HG02571 (cell line): Measurements from ENCODE around the gene MARCHF3.
"Not testable (repeated sequence)": the region's sequence is repeated elsewhere in the genome, so short reads cannot be mapped to it uniquely, and the experiment has no call there.

ENCODE experiments used
- ATAC-seq: cut with Tn5 transposase; IDR thresholded peaks from one replicate; pipeline ENCODE4 v1.9.1; 2021; ENCODE audit warnings: mild to moderate bottlenecking, moderate library complexity; ENCODE audit not compliant: unreplicated experiment

Gene MARCHF3

DNA sequence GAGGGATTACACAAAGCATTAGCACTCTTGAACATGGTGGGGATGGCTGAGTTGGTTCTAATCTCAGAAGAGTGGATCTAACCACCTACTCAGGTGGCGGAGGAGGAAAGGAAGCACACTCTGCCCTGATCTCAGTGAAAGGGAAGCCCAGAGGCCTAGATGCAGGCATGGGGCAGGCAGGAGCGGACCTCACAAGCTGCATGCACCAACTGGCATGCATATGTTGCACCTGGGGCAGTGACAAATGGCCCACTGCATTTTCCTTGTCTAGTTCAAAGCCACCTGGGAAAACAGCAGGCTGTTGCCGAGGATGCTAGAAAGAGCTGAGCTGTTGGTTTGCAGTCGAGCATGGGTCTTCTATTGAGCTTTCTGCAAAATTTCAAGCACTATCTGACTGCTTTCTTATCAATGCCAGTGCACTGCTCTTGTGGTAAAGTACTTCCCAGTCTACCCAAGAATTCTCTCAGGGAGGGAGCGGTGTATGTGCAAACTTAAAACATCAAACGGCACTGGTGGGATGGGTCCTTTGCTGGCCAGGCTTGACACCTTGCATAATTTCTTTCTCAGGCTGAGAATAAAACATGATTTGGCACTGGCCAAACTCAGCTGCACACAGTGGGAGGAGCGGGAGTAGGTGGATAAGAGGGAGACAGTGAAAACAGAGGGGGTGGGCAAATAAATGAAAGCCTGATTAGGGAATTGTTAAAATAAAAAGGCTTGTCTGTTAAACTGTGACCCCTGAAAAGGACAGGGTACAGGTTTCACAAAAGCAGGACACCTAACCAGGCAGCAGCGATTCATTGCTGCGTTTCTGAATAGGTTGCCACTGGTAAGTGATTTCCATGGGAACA lies 108.9 kb downstream of the MARCHF3 start:
- no peak for ATAC-seq

GRCh38 chr5:126920291-126920690 lies 110.1 kb downstream of the MARCHF3 start:
- ATAC-seq, result no peak

- no peak for ATAC-seq
These were observed 110.8 kb downstream of the MARCHF3 start for GRCh38 chr5:126919566-126919965.

- ATAC-seq, result no peak
These were observed 111.8 kb downstream of the MARCHF3 start for GRCh38 chr5:126918615-126918957.

DNA sequence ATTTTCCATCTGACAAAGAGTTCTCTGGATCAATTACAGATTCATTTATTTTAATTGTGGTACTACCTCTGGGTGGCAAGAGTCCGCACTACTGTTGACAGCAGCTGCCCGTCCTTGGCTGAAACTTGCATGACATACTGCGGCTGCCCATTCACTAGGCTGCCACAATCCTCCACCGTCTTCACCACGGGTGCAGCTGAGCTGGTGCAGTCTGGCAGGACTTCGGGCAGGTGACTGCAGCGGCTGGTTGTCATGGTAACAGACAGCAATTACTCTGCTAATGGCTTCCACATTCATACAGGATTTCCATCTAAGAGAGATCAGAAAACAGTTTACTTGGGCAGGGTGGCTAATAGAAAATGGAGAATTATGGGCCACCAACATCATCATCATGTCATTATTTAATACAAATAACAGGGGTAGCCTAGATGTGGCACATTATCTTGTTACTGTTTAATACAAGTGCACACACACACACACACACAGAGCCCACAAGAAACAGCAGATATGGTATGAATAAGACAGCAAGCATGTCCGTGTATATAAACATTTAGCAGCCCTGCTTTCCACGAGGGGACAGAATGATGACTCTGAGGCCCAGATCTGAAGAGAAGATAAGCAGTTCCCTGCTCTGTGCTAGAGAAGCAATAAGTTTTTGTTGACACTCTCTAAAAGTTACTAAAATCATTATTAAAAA lies 112.3 kb downstream of the MARCHF3 start:
- no peak for ATAC-seq

DNA sequence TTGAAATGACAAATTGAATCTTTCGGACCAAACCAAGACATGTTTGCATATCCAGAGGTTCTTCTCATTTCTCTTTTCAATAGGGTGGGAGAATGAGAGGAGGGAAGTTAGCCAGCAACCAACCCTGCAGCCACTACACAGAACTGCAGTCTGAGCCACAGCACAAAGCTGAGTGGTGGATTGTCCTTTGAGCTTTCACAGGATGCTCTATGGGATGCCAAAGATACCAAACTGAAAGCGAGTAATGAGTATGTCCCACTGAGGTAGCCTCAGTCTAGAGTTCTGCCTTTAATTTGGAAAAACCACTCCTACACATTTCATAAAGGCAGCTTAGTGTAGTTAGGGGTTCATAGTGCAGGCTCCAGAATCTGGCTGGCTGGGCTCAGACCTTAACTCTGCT lies 114.9 kb downstream of the MARCHF3 start:
- no peak for ATAC-seq

DNA sequence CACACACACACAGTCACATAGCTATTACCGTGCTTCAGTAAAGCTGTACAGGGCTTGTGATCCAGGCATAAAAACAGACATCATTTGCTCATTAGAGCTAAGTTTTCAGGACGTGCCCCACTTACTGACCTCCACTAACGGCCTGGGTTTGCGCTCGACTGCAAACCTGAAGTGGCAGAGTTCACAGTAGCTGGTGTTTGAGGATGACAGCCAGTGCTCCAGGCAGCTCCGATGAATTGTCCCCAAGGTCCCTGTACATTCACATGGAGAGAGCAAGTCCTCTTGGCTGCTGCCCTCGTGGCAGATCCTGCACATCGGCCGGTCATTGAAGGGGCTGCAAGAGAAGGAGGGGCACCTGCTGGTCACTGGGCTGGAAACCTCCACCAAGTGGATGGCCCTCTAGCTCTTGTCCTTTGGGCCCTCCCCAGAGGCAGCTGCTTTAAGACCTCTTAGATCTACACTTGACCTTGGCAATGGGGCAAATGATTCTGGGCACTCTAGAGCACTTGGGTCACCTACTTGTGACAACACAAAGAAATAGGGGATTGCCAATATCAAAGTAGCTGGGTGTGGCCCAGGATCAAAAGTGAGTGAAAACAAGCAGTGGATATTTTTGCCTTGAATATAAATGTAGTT lies 115.4 kb downstream of the MARCHF3 start:
- no peak for ATAC-seq

DNA sequence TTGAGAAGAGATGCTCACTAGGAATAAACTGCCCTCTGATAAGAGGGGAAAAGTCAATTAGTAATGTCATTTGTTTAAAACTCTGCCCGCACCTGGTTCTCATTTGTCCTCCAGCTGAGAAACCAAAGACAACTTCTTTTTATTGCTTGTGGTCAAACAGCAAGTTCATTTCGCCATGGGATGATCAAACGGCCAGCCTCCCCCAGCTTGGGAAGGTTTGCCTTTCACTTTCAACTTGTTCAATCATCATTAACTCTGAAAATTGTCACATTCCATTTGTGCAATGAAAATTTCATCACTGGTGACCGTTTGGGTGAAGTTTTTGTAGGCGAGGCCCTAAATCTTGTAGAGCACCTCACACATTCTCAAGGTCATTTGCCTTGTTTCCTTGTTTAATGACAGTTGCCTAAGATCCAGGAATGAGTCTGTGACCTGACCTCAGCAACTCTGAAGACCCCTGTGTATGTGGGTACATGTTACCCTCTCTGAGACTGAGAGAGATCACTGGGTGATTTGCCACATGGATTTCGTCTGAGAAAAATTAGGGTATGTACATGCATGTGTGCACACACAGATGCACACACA lies 117.7 kb downstream of the MARCHF3 start:
- no peak for ATAC-seq

- no peak for ATAC-seq
These were observed 118.4 kb downstream of the MARCHF3 start for GRCh38 chr5:126911986-126912385.

GRCh38 chr5:126909856-126910255 lies 120.5 kb downstream of the MARCHF3 start:
- ATAC-seq, result no peak

GRCh38 chr5:126904407-126904806 lies 126.0 kb downstream of the MARCHF3 start:
- not testable (repeated sequence) for ATAC-seq

DNA sequence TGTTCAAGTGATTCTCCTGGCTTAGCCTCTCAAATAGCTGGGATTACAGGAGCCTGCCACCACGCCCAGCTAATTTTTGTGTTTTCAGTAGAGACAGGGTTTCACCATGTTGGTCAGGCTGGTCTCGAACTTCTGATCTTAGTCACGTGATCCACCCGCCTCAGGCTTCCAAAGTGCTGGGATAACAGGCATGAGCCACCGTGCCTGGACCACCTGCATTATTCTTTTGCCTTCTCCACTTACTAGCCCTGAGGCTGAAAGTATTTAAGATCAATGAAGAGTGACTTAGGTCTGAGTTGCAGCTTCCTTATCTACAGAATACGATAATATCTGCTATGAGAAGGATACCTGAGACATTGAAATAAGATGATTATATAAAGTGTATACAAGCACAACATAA lies 129.6 kb downstream of the MARCHF3 start:
- no peak for ATAC-seq

GRCh38 chr5:126899476-126899875 lies 130.9 kb downstream of the MARCHF3 start:
- no peak for ATAC-seq

DNA sequence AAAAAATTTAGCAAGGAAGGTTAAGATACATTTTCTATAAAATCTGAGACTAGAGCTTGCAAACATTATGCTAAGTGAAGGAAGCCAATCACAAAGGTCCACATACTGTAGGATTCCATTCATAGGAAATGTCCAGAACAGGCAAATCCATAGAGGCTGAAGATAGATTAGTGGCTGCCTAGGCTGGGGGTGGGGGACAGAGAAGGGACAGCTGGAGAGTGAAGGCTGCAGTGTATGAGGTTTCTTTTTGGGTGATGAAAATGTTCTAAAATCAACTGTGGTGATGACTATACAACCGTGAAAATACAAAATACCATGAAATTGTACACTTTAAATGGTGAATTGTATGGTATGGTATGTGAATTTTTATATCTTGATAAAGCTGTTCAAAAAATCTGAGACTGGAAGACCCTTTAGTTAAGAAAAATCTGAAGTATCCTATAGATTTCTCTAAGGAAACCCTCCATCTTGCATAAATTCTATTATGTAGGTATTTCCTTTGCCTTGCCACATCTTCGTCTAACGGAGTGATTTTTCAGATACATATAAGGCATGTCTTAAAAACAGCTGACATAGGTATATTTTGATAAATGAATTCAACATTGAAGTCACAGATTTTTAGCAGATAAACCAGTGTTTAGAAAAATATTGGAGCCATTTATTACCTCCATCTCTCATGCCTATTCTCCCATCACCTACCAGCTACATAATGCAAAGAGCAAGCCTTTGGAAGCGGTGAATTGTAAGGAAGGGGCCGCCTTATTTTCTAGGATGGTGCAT lies 132.3 kb downstream of the MARCHF3 start:
- ATAC-seq, result no peak

DNA sequence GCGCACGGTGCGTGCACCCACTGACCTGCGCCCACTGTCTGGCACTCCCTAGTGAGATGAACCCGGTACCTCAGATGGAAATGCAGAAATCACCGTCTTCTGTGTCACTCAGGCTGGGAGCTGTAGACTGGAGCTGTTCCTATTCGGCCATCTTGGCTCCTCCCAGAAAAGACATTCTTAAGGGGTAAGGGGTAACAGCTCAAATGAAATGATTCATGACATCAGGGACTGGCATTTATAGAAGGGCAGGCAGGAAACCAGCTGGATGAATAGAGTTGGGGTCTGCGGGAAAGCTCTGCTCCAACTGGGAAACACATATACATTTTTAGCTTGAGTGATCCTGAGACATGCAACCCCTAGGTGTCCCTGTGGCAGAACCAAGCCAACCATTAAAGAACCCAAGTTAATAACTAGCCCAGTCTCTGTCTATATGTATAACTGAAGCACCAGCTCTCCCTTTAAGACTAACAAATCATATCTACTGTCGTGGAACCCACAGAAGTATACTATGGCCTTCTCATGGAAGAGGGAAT lies 134.1 kb downstream of the MARCHF3 start:
- no peak for ATAC-seq

- ATAC-seq, result not testable (repeated sequence)
These were observed 134.6 kb downstream of the MARCHF3 start for GRCh38 chr5:126895712-126896111.

DNA sequence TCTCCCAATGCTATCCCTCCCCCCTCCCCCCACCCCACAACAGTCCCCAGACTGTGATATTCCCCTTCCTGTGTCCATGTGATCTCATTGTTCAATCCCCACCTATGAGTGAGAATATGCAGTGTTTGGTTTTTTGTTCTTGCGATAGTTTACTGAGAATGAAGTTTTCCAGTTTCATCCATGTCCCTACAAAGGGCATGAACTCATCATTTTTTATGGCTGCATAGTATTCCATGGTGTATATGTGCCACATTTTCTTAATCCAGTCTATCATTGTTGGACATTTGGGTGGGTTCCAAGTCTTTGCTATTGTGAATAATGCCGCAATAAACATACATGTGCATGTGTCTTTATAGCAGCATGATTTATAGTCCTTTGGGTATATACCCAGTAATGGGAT lies 139.9 kb downstream of the MARCHF3 start:
- not testable (repeated sequence) for ATAC-seq

DNA sequence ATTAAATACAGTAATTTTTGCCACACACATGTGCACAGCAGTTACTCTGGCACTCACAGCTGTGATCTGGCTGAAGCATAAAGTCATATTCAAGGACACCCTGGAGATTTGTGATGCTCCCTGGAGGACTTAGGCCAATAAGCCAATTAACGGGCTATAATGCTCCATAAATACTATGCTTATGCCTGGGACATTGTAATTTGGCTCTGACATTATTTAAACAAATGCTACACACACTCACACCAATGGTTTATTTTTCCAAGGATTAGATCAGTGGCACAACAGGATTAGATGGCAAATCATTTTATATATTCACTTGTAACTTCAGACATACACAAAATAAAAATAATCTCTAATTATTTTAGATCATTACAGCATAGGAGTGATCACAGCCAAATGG lies 142.2 kb downstream of the MARCHF3 start:
- ATAC-seq, result no peak

GRCh38 chr5:126884269-126884819 lies 146.0 kb downstream of the MARCHF3 start:
- no peak for ATAC-seq

DNA sequence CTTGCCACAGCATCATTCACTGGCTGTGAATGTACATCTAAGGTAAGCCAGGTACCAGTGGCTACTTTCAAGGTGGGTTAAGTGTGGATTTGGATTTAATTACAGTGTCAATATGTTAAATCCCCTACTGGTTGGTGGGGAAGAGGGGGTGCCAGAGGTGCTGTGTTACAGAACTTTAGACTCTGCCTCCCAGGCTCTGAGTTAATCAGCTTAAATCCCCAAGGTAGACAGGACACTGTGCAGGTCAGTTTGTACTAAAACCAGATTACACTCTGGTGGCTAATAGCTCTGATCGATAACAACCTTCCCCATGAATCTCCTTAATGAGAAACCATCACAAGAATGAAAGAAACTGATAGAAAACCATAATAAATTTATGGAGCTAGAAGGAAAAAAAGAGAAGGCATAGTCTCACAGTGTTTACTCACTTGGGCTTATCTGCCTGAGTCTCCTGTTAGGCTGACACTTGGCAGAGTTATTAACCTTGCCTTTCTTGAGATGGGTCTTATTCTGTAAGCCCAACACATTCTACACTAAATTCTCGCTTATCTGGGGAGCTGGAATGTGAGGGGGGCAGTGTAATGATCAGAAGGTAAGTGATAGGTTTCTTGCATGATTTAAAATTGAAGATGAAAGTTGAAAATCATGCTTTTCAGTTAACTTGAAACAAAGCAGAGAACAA lies 146.7 kb downstream of the MARCHF3 start:
- no peak for ATAC-seq
